HepG2 (cell line): ENCODE results near the gene OSBPL8. TPM values are rescaled to one million over a fixed set of nuclear protein-coding genes. Genes with fewer than 3 reads are reported as not detected.

Source experiments
- BCL6 ChIP-seq: IDR thresholded peaks from 2 replicates; pipeline ENCODE4 v1.6.1; 2016; ENCODE audit warnings: missing genetic modification reagents, missing compliant biosample characterization
- CAMTA2 ChIP-seq: sonication (generic); formaldehyde crosslinking; IDR thresholded peaks from 2 replicates; pipeline ENCODE4 v1.4.0; 2020; ENCODE audit warnings: mild to moderate bottlenecking, missing genetic modification reagents, borderline replicate concordance
- CENPT ChIP-seq: sonication (generic); formaldehyde crosslinking; IDR thresholded peaks from 2 replicates; pipeline ENCODE4 v1.8.0; 2022; ENCODE audit warnings: low read depth, mild to moderate bottlenecking, moderate library complexity, missing genetic modification reagents
- CREB3 ChIP-seq: sonication (generic); formaldehyde crosslinking; IDR thresholded peaks from 2 replicates; pipeline ENCODE4 v1.5.0; 2020; ENCODE audit warnings: missing genetic modification reagents
- CREM ChIP-seq, 2 experiments: sonication (generic) in 1 of 2; formaldehyde crosslinking in 1 of 2; IDR thresholded peaks; 2 replicates each; pipeline versions ENCODE4 v1.4.0 to v1.6.1; 2016 to 2020; ENCODE audit warnings: antibody characterized with exemption in 1 of 2, mild to moderate bottlenecking in 1 of 2, missing genetic modification reagents in 1 of 2
- ESRRA ChIP-seq: sonication (generic); formaldehyde crosslinking; IDR thresholded peaks from 2 replicates; pipeline ENCODE4 v1.5.1; 2020; ENCODE audit warnings: mild to moderate bottlenecking, low read depth, missing genetic modification reagents
- GFI1 ChIP-seq: sonication (generic); formaldehyde crosslinking; IDR thresholded peaks from 2 replicates; pipeline ENCODE4 v1.5.0; 2020; ENCODE audit warnings: missing genetic modification reagents, mild to moderate bottlenecking, borderline replicate concordance
- HNRNPK ChIP-seq: fragments of 200-400 bp; formaldehyde crosslinking; IDR thresholded peaks from 2 replicates; pipeline ENCODE4 v1.6.1; 2018; ENCODE audit warnings: low read length, low read depth, moderate library complexity, mild to moderate bottlenecking; ENCODE audit not compliant: poor library complexity, severe bottlenecking
- MIER2 ChIP-seq: IDR thresholded peaks from 2 replicates; pipeline ENCODE4 v1.6.1; 2016; ENCODE audit warnings: missing biosample characterization, missing genetic modification reagents
- MXD4 ChIP-seq: IDR thresholded peaks from 2 replicates; pipeline ENCODE4 v1.6.1; 2016; ENCODE audit warnings: mild to moderate bottlenecking, missing biosample characterization, missing genetic modification reagents
- NCOA1 ChIP-seq: sonication (generic); formaldehyde crosslinking; IDR thresholded peaks from 2 replicates; pipeline ENCODE4 v1.9.0; 2021; ENCODE audit warnings: missing genetic modification reagents
- NFRKB ChIP-seq: fragments of 450-650 bp; IDR thresholded peaks from 2 replicates; pipeline ENCODE4 v1.6.1; 2017
- PHF20 ChIP-seq: sonication (generic); formaldehyde crosslinking; IDR thresholded peaks from 2 replicates; pipeline ENCODE4 v1.5.0; 2020; ENCODE audit warnings: mild to moderate bottlenecking, missing genetic modification reagents
- POLR2A ChIP-seq, 2 experiments: IDR thresholded peaks; 2 replicates each; pipeline ENCODE4 v1.6.1; 2011; ENCODE audit warnings: low read depth in 2 of 2, low read length in 2 of 2, mild to moderate bottlenecking in 1 of 2, moderate library complexity in 1 of 2; ENCODE audit not compliant: insufficient read depth in 1 of 2
- RELA ChIP-seq: sonication (generic); formaldehyde crosslinking; IDR thresholded peaks from 2 replicates; pipeline ENCODE4 v1.4.0; 2020; ENCODE audit warnings: missing genetic modification reagents
- RFX3 ChIP-seq: IDR thresholded peaks from 2 replicates; pipeline ENCODE4 v1.6.1; 2016; ENCODE audit warnings: missing biosample characterization, missing genetic modification reagents
- RORA ChIP-seq: sonication (generic); formaldehyde crosslinking; IDR thresholded peaks from 2 replicates; pipeline ENCODE4 v1.5.0; 2020; ENCODE audit warnings: mild to moderate bottlenecking, missing genetic modification reagents, moderate library complexity
- SALL1 ChIP-seq: sonication (generic); formaldehyde crosslinking; IDR thresholded peaks from 2 replicates; pipeline ENCODE4 v1.8.0; 2022; ENCODE audit warnings: mild to moderate bottlenecking, missing genetic modification reagents
- SCMH1 ChIP-seq: sonication (generic); formaldehyde crosslinking; IDR thresholded peaks from 2 replicates; pipeline ENCODE4 v1.9.0; 2021; ENCODE audit warnings: missing genetic modification reagents, mild to moderate bottlenecking, borderline replicate concordance
- SP4 ChIP-seq: sonication (generic); formaldehyde crosslinking; IDR thresholded peaks from 2 replicates; pipeline ENCODE4 v1.8.1; 2023; ENCODE audit warnings: mild to moderate bottlenecking, missing genetic modification reagents
- ZBTB14 ChIP-seq: sonication (generic); formaldehyde crosslinking; IDR thresholded peaks from 2 replicates; pipeline ENCODE4 v1.4.0; 2020; ENCODE audit warnings: missing genetic modification reagents
- ZEB1 ChIP-seq: IDR thresholded peaks from 2 replicates; pipeline ENCODE4 v1.6.1; 2012; ENCODE audit warnings: mild to moderate bottlenecking, low read depth, inconsistent platforms; ENCODE audit not compliant: insufficient replicate concordance
- ZFX ChIP-seq: sonication (generic); formaldehyde crosslinking; IDR thresholded peaks from 2 replicates; pipeline ENCODE4 v1.4.0; 2020; ENCODE audit warnings: mild to moderate bottlenecking, low read depth, missing genetic modification reagents, moderate library complexity
- ZNF264 ChIP-seq: sonication (generic); formaldehyde crosslinking; IDR thresholded peaks from 2 replicates; pipeline ENCODE4 v1.4.0; 2020; ENCODE audit warnings: missing genetic modification reagents
- ZNF350 ChIP-seq: sonication (generic); formaldehyde crosslinking; IDR thresholded peaks from 2 replicates; pipeline ENCODE4 v1.4.0; 2020; ENCODE audit warnings: mild to moderate bottlenecking, low read depth, missing genetic modification reagents, borderline replicate concordance
- ZNF367 ChIP-seq: sonication (generic); formaldehyde crosslinking; IDR thresholded peaks from 2 replicates; pipeline ENCODE4 v1.4.0; 2020; ENCODE audit warnings: missing genetic modification reagents, borderline replicate concordance
- ZNF446 ChIP-seq: sonication (generic); formaldehyde crosslinking; IDR thresholded peaks from 2 replicates; pipeline ENCODE4 v1.5.0; 2020; ENCODE audit warnings: mild to moderate bottlenecking, missing genetic modification reagents
- ZNF501 ChIP-seq: sonication (generic); formaldehyde crosslinking; IDR thresholded peaks from 2 replicates; pipeline ENCODE4 v1.5.1; 2020; ENCODE audit warnings: mild to moderate bottlenecking, moderate library complexity, missing genetic modification reagents
- ZNF614 ChIP-seq: IDR thresholded peaks from 2 replicates; pipeline ENCODE4 v1.6.1; 2018; ENCODE audit warnings: missing biosample characterization, missing genetic modification reagents, inconsistent platforms, borderline replicate concordance
- ZNF749 ChIP-seq: sonication (generic); formaldehyde crosslinking; IDR thresholded peaks from 2 replicates; pipeline ENCODE4 v1.8.0; 2022; ENCODE audit warnings: mild to moderate bottlenecking, missing genetic modification reagents, moderate library complexity, borderline replicate concordance
- ZNF850 ChIP-seq: sonication (generic); formaldehyde crosslinking; conservative IDR thresholded peaks from 2 replicates; pipeline ENCODE4 v1.9.0; 2021; ENCODE audit warnings: mild to moderate bottlenecking, missing genetic modification reagents
- ZZZ3 ChIP-seq: sonication (generic); formaldehyde crosslinking; IDR thresholded peaks from 2 replicates; pipeline ENCODE4 v1.4.0; 2020; ENCODE audit warnings: missing genetic modification reagents, mild to moderate bottlenecking, borderline replicate concordance
- polyA plus RNA-seq, 8 experiments: library from polyadenylated mRNA; depleted of rRNA in 3 of 8; stranded (reverse) in 7 of 8; unstranded in 1 of 8; fragments of >200 nt; fragmentation: Illumina TruSeq in 4 of 8; extraction: Trizol in 4 of 8; gene quantifications; 2 replicates each; pipeline versions ENCODE4 v1.2.1 to v1.2.3, GENCODE V29; 2011 to 2016; ENCODE audit warnings: low read depth in 4 of 8, missing spikeins in 1 of 8, mixed read lengths in 1 of 8; ENCODE audit not compliant: insufficient read depth in 1 of 8
- total RNA-seq, 5 experiments: library from RNA; depleted of rRNA; stranded (reverse); fragments of >200 nt; fragmentation: Illumina TruSeq; extraction: Trizol; gene quantifications; 2 replicates each; pipeline ENCODE4 v1.2.3, GENCODE V29; 2016; ENCODE audit warnings: low read depth in 1 of 5

OSBPL8 gene
- total and polyA plus RNA-seq, 2 of the 13 experiments (the other 11 are each of a cell fraction or from before 2014, with no cell fraction given) = 11.0 to 33.9 TPM

DNA sequence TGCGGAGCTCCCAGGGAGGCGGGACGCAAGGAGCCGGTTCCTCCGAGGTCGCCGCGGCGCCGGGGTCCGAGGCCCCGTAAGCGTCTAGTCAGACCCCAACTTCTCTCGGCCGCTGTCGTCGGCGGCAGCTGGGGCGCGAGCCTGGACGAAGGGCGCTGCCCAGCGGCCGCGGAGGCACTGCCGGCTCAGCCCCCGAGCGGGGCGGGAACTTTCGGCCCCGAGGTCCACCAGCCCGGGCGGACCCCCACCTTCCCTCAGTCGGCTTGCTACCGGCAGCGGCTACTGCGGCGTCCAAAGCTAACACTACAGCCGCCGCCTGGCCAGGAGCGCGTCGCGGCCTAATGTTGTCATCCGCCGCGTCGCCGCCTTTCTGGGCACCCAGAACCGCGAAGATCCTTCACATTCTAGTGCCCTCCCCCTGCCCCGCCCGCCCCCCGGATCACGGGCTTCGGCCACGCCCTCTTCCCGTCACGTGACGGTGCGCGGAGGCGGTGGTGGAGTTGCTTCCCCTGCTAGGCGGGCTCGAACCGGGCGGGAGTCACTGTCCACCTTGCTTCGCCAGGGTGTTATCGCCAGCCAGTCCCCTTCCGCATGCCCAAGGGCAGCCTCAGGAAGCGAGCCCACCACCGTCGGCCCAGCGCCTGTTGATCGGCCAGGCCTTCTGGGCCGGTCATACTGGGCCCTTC, at the start of gene OSBPL8 (continued):
- peak; percentile 67; the same call in 1 of the 2 replicates for TF ChIP-seq ZNF446 (CRISPR knock-in tag)
- no peak for TF ChIP-seq CENPT (CRISPR knock-in tag)
- no peak for TF ChIP-seq NFRKB
- TF ChIP-seq ZEB1 = no peak
- no peak for TF ChIP-seq MIER2 (CRISPR knock-in tag)
- TF ChIP-seq BCL6 (CRISPR knock-in tag) = peak; percentile 52; the same call in 1 of the 2 replicates
- peak; percentile 99 for TF ChIP-seq ZFX (CRISPR knock-in tag)
- TF ChIP-seq CAMTA2 (CRISPR knock-in tag) = peak; percentile 89
- TF ChIP-seq MXD4 (CRISPR knock-in tag) = peak; percentile 76
- TF ChIP-seq CREM (IDR thresholded peaks at IDR 0.05) = peak; percentile 92
- TF ChIP-seq CREM (CRISPR knock-in tag; IDR thresholded peaks at IDR 0.05) = peak; percentile 63
- no peak for TF ChIP-seq ZNF350
- peak; percentile 86; the same call in 1 of the 2 replicates for TF ChIP-seq ZNF749 (CRISPR knock-in tag)
- TF ChIP-seq NCOA1 = no peak
- peak; percentile 54 for TF ChIP-seq HNRNPK
- peak; percentile 86 for TF ChIP-seq ZNF501 (CRISPR knock-in tag)
- TF ChIP-seq ZNF850 = no peak
- peak; percentile 86 for TF ChIP-seq PHF20 (CRISPR knock-in tag)
- TF ChIP-seq RFX3 = no peak
- peak; percentile 89 for TF ChIP-seq SP4
- no peak for TF ChIP-seq CREB3 (CRISPR knock-in tag)
- no peak for TF ChIP-seq RORA (CRISPR knock-in tag)
- TF ChIP-seq ZNF264 (CRISPR knock-in tag) = peak; percentile 95
- peak; percentile 78; the same call in 1 of the 2 replicates for TF ChIP-seq GFI1 (CRISPR knock-in tag)
- peak; percentile 75; the same call in 1 of the 2 replicates for TF ChIP-seq ZNF367 (CRISPR knock-in tag)
- no peak for TF ChIP-seq ZBTB14 (CRISPR knock-in tag)
- TF ChIP-seq RELA = no peak
- TF ChIP-seq ZNF614 (CRISPR knock-in tag) = no peak
- TF ChIP-seq POLR2A (IDR thresholded peaks at IDR 0.05; ENCODE audit: insufficient read depth in 1 of 2, low read depth in 2 of 2, low read length in 2 of 2) = peak; percentile 94 to 99
- peak; percentile 59; the same call in 1 of the 2 replicates for TF ChIP-seq ZZZ3 (CRISPR knock-in tag)
- TF ChIP-seq ESRRA (CRISPR knock-in tag) = peak; percentile 59; the same call in 1 of the 2 replicates
- no peak for TF ChIP-seq SCMH1 (CRISPR knock-in tag)
- peak; percentile 89 for TF ChIP-seq SALL1 (CRISPR knock-in tag)
